CD4-positive, alpha-beta T cell treated with Interferon alpha-2 for 1 hour (primary cell): ENCODE measurements around the gene SARS2.
"Not testable (repeated sequence)": the region's sequence is repeated elsewhere in the genome, so short reads cannot be mapped to it uniquely, and the experiment has no call there.

Source experiments
- DNase-seq, 2 donors: peaks; one replicate each; pipeline ENCODE4 v3.0.0-alpha.2; 2020 to 2022

SARS2 gene

GRCh38 chr19:38929929-38930775 lies at the start of gene SARS2:
Gene SARS2 (minus strand): TSS chr19:38930763. CDS start chr19:38930736, 27 bp downstream.
- peak; percentile 94 for DNase-seq

GRCh38 chr19:38979812-38980211 lies 49.2 kb upstream of the SARS2 start:
- DNase-seq, result no peak

- no peak for DNase-seq
Measured at GRCh38 chr19:38978326-38978689, 47.7 kb upstream of the SARS2 start.

GRCh38 chr19:38977445-38978325 lies 47.1 kb upstream of the SARS2 start:
- no peak for DNase-seq

- DNase-seq, result no peak
Measured at GRCh38 chr19:38975861-38976271, 45.3 kb upstream of the SARS2 start.

GRCh38 chr19:38975214-38975860 lies 44.8 kb upstream of the SARS2 start, which contains the start of gene FBXO17:
Gene FBXO17 (minus strand): TSS chr19:38975742. CDS start chr19:38950319, 25,423 bp downstream.
- DNase-seq, result no peak

GRCh38 chr19:38974624-38975213 lies 44.2 kb upstream of the SARS2 start:
- DNase-seq, result no peak

- no peak for DNase-seq
Measured at GRCh38 chr19:38971672-38972071, 41.1 kb upstream of the SARS2 start.

GRCh38 chr19:38970664-38971532 lies 40.3 kb upstream of the SARS2 start:
- no peak for DNase-seq

- not testable (repeated sequence) for DNase-seq
Measured at GRCh38 chr19:38966149-38966548, 35.6 kb upstream of the SARS2 start.

GRCh38 chr19:38964738-38965137 lies 34.2 kb upstream of the SARS2 start:
- DNase-seq, result no peak

GRCh38 chr19:38959618-38960017 lies 29.1 kb upstream of the SARS2 start:
- no peak for DNase-seq

- DNase-seq, result no peak
Measured at GRCh38 chr19:38958301-38958700, 27.7 kb upstream of the SARS2 start.

- DNase-seq, result no peak
Measured at GRCh38 chr19:38956264-38956663, 25.7 kb upstream of the SARS2 start.

GRCh38 chr19:38953677-38954076 lies 23.1 kb upstream of the SARS2 start:
- no peak for DNase-seq

GRCh38 chr19:38952395-38953165 lies 22.0 kb upstream of the SARS2 start:
- DNase-seq, result peak; percentile 22 to 66

- DNase-seq, result no peak
Measured at GRCh38 chr19:38951187-38951586, 20.6 kb upstream of the SARS2 start.

GRCh38 chr19:38949580-38950367 lies 19.2 kb upstream of the SARS2 start:
- DNase-seq, result peak; percentile 84 to 88

- DNase-seq, result no peak
Measured at GRCh38 chr19:38946229-38947010, 15.9 kb upstream of the SARS2 start.
